Endothelial cell of umbilical vein (primary cell): ENCODE data around the gene RPL39. TPM values are rescaled to one million over a fixed set of nuclear protein-coding genes. Genes with fewer than 3 reads are reported as not detected.

Experiments used
- BruUV-seq: library from RNA; stranded (reverse); fragments of 400-500 nt; replicated peaks from 2 replicates; lab custom pipeline; 2021; lab: Mats Ljungman, UMichigan
- CTCF ChIA-PET: fragments of 300-600, 350-600 bp; sonication (Branson Sonifier 250); formaldehyde crosslinking; loops from one replicate; lab custom pipeline; 2021; ENCODE audit warnings: antibody characterized with exemption, inconsistent platforms; lab: Charles Lee
- POLR2A ChIA-PET: fragments of 300-600, 350-600 bp; sonication (Branson Sonifier 250); formaldehyde crosslinking; loops from one replicate; lab custom pipeline; 2021; ENCODE audit warnings: antibody characterized with exemption, inconsistent platforms; lab: Charles Lee
- DNase-seq: peaks from one replicate; pipeline ENCODE4 v3.0.0-alpha.2; 2011; ENCODE audit warnings: low read depth, low spot score
- FAIRE-seq: peaks from 2 replicates; lab custom pipeline; 2011; peaks lifted over from hg19 to GRCh38; lab: Jason Lieb, UNC
- H2AFZ ChIP-seq: 2 replicates; pipeline ENCODE4 v1.6.0; 2012; ENCODE audit warnings: low read depth, low read length, control low read depth, inconsistent platforms
- H3K27ac ChIP-seq: 2 replicates; pipeline ENCODE4 v1.5.1; 2011; ENCODE audit warnings: low read depth, mild to moderate bottlenecking, control low read depth, low read length, moderate library complexity; ENCODE audit not compliant: insufficient read depth
- H3K27me3 ChIP-seq, 2 experiments: 2 replicates each; pipeline versions ENCODE4 v1.6.0 to v1.6.1; 2011; ENCODE audit warnings: low read length in 2 of 2, mixed read lengths in 1 of 2; ENCODE audit not compliant: control insufficient read depth in 2 of 2, insufficient read depth in 2 of 2
- H3K36me3 ChIP-seq, 2 experiments: 2 replicates in 1 of 2; 3 replicates in 1 of 2; pipeline ENCODE4 v1.5.1; 2011; ENCODE audit warnings: low read length in 2 of 2, mild to moderate bottlenecking in 1 of 2, moderate library complexity in 1 of 2; ENCODE audit not compliant: control insufficient read depth in 2 of 2, insufficient read depth in 2 of 2; ENCODE audit errors: extremely low read depth in 1 of 2
- H3K4me1 ChIP-seq: 3 replicates; pipeline ENCODE4 v1.5.1; 2011; ENCODE audit warnings: mild to moderate bottlenecking, low read length; ENCODE audit not compliant: control insufficient read depth, insufficient read depth; ENCODE audit errors: extremely low read depth
- H3K4me2 ChIP-seq: 2 replicates; pipeline ENCODE4 v1.6.1; 2011; ENCODE audit warnings: low read length, control low read depth, mixed read lengths; ENCODE audit not compliant: insufficient read depth
- H3K4me3 ChIP-seq, 3 experiments: fragments of 200-600 bp in 1 of 3; sonication (generic), shearing (Covaris generic) in 1 of 3; replicated peaks in 1 of 3; 2 replicates each; pipeline ENCODE4 v1.5.1; 2011 to 2016; ENCODE audit warnings: control low read depth in 3 of 3, low read length in 3 of 3, mild to moderate bottlenecking in 2 of 3, inconsistent platforms in 1 of 3, low read depth in 1 of 3, moderate library complexity in 1 of 3; ENCODE audit not compliant: insufficient read depth in 1 of 3
- H3K79me2 ChIP-seq: 2 replicates; pipeline ENCODE4 v1.6.0; 2012; ENCODE audit warnings: low read length, inconsistent platforms; ENCODE audit not compliant: control insufficient read depth, insufficient read depth
- H3K9ac ChIP-seq: replicated peaks from 2 replicates; pipeline ENCODE3; 2011; ENCODE audit warnings: low read length, control low read depth; ENCODE audit not compliant: insufficient read depth; ENCODE audit errors: extremely low read depth
- H3K9me1 ChIP-seq: replicated peaks from 3 replicates; pipeline ENCODE4 v1.6.0; 2011; ENCODE audit warnings: mild to moderate bottlenecking, low read length; ENCODE audit not compliant: control insufficient read depth, insufficient read depth; ENCODE audit errors: extremely low read depth
- H3K9me3 ChIP-seq: replicated peaks from 2 replicates; pipeline ENCODE4 v1.5.1; 2012; ENCODE audit warnings: low read length, inconsistent platforms; ENCODE audit not compliant: control insufficient read depth, insufficient read depth
- H4K20me1 ChIP-seq: replicated peaks from 2 replicates; pipeline ENCODE3; 2011; ENCODE audit warnings: mild to moderate bottlenecking, low read length; ENCODE audit not compliant: control insufficient read depth, insufficient read depth; ENCODE audit errors: extremely low read depth
- EZH2 ChIP-seq: IDR thresholded peaks from 2 replicates; pipeline ENCODE4 v1.6.1; 2012; ENCODE audit warnings: borderline replicate concordance, low read depth, mild to moderate bottlenecking, moderate library complexity, low read length, inconsistent platforms; ENCODE audit not compliant: severe bottlenecking
- FOS ChIP-seq: IDR thresholded peaks from 2 replicates; pipeline ENCODE4 v1.6.1; 2011; ENCODE audit warnings: mild to moderate bottlenecking, low read length, moderate library complexity, borderline replicate concordance; ENCODE audit not compliant: insufficient read depth
- GATA2 ChIP-seq: IDR thresholded peaks from 2 replicates; pipeline ENCODE4 v1.7.0; 2011; ENCODE audit warnings: low read depth, mild to moderate bottlenecking, moderate library complexity, mixed read lengths, low read length; ENCODE audit not compliant: insufficient read length, insufficient read depth
- JUN ChIP-seq: IDR thresholded peaks from 2 replicates; pipeline ENCODE4 v1.6.1; 2011; ENCODE audit warnings: borderline replicate concordance, low read depth; ENCODE audit not compliant: insufficient read length, insufficient read depth
- MYC ChIP-seq: IDR thresholded peaks from one replicate; pipeline ENCODE4 v1.6.1; 2011; ENCODE audit warnings: mild to moderate bottlenecking, low read depth, low read length
- POLR2A ChIP-seq: IDR thresholded peaks from 2 replicates; pipeline ENCODE4 v1.6.1; 2012; ENCODE audit warnings: low read depth, mild to moderate bottlenecking, control low read depth, low read length
- POLR2AphosphoS5 ChIP-seq: IDR thresholded peaks from 2 replicates; pipeline ENCODE4 v1.6.1; 2012; ENCODE audit warnings: low read depth, mild to moderate bottlenecking, control low read depth, low read length, moderate library complexity; ENCODE audit not compliant: insufficient read depth
- dilution Hi-C: fragments of 300-500 bp; cut with MboI; formaldehyde crosslinking; loops from one replicate; pipeline ENCODE4 v1.15.0; 2019; ENCODE audit warnings: low sequenced_read_pairs; ENCODE audit not compliant: extremely low pct_ligation_motif_present
- intact Hi-C: fragments of 100-400 bp; cut with micrococcal nuclease; formaldehyde crosslinking; loops from one replicate; pipeline ENCODE4 v1.10.0; 2022
- polyA plus RNA-seq, 4 experiments: library from polyadenylated mRNA; depleted of rRNA in 3 of 4; stranded (reverse) in 3 of 4; unstranded in 1 of 4; fragments of >200 nt; gene quantifications; 2 replicates each; pipeline versions ENCODE4 v1.2.1 to v1.2.3, GENCODE V29; 2011 to 2012; ENCODE audit warnings: missing spikeins in 1 of 4
- total RNA-seq: library from RNA; stranded (reverse); gene quantifications from 2 replicates; pipeline ENCODE4 v1.2.3, GENCODE V29; 2021
- TF ChIP-seq, protein P1 (sequence below), 2 donors: IDR thresholded peaks; 1 replicate in 1 of 2; 2 replicates in 1 of 2; pipeline ENCODE4 v1.5.1; 2011; ENCODE audit warnings: low read length in 2 of 2, mild to moderate bottlenecking in 2 of 2, moderate library complexity in 2 of 2, control low read depth in 1 of 2, inconsistent platforms in 1 of 2, low read depth in 1 of 2; ENCODE audit not compliant: insufficient read depth in 1 of 2; ENCODE audit errors: extremely low read depth in 1 of 2
- TF ChIP-seq, protein P2 (sequence below): IDR thresholded peaks from 2 replicates; pipeline ENCODE4 v1.6.1; 2011; ENCODE audit not compliant: insufficient read depth, insufficient read length

Gene RPL39
- total and polyA plus RNA-seq, 2 donors (not counting 3 experiments of a cell fraction or from before 2014, with no cell fraction given), result 1,305 to 1,516 TPM

DNA sequence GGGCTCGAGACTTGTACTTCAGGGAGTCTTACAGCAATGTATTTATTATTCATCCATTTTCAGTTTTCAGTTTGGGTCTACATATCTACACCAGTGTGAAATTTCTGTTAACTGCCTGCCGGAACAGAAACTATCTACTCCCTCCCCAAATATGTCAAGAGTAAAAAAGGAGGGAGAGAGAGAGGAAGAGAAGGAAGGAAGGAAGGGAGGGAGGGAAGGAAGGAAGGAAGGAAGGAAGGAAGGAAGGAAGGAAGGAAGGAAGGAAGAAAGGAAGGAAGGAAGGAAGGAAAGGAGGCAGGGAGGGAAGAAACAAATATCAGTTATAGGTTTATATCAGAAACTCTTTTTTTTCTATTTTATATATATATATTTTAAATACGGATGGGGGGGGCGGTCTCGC lies 12.6 kb downstream of the RPL39 start:
- Histone ChIP-seq H3K9ac (no peak overlapping the region), H3K4me1 (no peaks in the 10 kb centered on the region), H3K4me2 (no peak overlapping the region), H3K9me3 (no peaks in the 10 kb centered on the region), H2AFZ (no peak overlapping the region), H3K79me2 (no peaks in the 10 kb centered on the region), H4K20me1 (no peaks in the 10 kb centered on the region), H3K27ac (no peak overlapping the region), H3K9me1 (no peaks in the 10 kb centered on the region), H3K36me3 (no peaks in the 10 kb centered on the region), H3K4me3 (no peak overlapping the region), H3K27me3 (no peaks in the 10 kb centered on the region)
- FAIRE-seq (no peak), DNase-seq (no peak)
- dilution Hi-C loops, result no loop called here
- CTCF ChIA-PET, result interaction anchor here (0.7 to 0.8 kb wide), 3 partner anchors 25 to 169 kb away, joined by 3 read pairs; no protein-coding TSS in a partner anchor
- POLR2A ChIA-PET, result no interaction called here
- BruUV-seq, result no TSS peak
- intact Hi-C loops, result no loop called here
- TF ChIP-seq GATA2, result no peak
- TF ChIP-seq, protein P1, sequence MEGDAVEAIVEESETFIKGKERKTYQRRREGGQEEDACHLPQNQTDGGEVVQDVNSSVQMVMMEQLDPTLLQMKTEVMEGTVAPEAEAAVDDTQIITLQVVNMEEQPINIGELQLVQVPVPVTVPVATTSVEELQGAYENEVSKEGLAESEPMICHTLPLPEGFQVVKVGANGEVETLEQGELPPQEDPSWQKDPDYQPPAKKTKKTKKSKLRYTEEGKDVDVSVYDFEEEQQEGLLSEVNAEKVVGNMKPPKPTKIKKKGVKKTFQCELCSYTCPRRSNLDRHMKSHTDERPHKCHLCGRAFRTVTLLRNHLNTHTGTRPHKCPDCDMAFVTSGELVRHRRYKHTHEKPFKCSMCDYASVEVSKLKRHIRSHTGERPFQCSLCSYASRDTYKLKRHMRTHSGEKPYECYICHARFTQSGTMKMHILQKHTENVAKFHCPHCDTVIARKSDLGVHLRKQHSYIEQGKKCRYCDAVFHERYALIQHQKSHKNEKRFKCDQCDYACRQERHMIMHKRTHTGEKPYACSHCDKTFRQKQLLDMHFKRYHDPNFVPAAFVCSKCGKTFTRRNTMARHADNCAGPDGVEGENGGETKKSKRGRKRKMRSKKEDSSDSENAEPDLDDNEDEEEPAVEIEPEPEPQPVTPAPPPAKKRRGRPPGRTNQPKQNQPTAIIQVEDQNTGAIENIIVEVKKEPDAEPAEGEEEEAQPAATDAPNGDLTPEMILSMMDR (IDR thresholded peaks at IDR 0.05; ENCODE audit: extremely low read depth in 1 of 2, insufficient read depth in 1 of 2, low read depth in 1 of 2, low read length in 2 of 2), result no peak

- ChIA-PET CTCF (no interaction called here), POLR2A (no interaction called here)
- no peaks in the 10 kb centered on the region for H3K36me3 ChIP-seq
- H2AFZ ChIP-seq, result no peak overlapping the region
- H3K9me1 ChIP-seq, result no peaks in the 10 kb centered on the region
- DNase-seq (no peak), FAIRE-seq (no peak)
- dilution Hi-C loops, result no loop called here
- H3K9me3 ChIP-seq, result no peaks in the 10 kb centered on the region
- intact Hi-C loops, result no loop called here
- no peaks in the 10 kb centered on the region for H3K4me1 ChIP-seq
- no TSS peak for BruUV-seq
- no peak overlapping the region for H3K9ac ChIP-seq
- H4K20me1 ChIP-seq, result no peaks in the 10 kb centered on the region
- H3K79me2 ChIP-seq, result no peaks in the 10 kb centered on the region
- TF ChIP-seq FOS, result no peak
- TF ChIP-seq, protein P2, sequence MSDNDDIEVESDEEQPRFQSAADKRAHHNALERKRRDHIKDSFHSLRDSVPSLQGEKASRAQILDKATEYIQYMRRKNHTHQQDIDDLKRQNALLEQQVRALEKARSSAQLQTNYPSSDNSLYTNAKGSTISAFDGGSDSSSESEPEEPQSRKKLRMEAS, result no peak
- TF ChIP-seq POLR2AphosphoS5, result no peak
- TF ChIP-seq, protein P1 (IDR thresholded peaks at IDR 0.05; ENCODE audit: extremely low read depth in 1 of 2, insufficient read depth in 1 of 2, low read depth in 1 of 2, low read length in 2 of 2), result no peak
- TF ChIP-seq GATA2, result no peak
- TF ChIP-seq MYC, result no peak
- TF ChIP-seq POLR2A, result no peak
- TF ChIP-seq EZH2, result no peak
- TF ChIP-seq JUN, result no peak
- H3K4me3 ChIP-seq, result no peak overlapping the region
- no peaks in the 10 kb centered on the region for H3K27me3 ChIP-seq
- no peak overlapping the region for H3K27ac ChIP-seq
- H3K4me2 ChIP-seq, result no peak overlapping the region
Measured at GRCh38 chrX:119775517-119776238, 15.8 kb downstream of the RPL39 start.
